Activated CD8-positive, alpha-beta memory T cell treated with anti-CD3 and anti-CD28 coated beads, Interleukin-2, amount 50 U/mL, for 24 hours (primary cell): ENCODE measurements around the gene SMIM44.

Experiments
- DNase-seq: peaks from one replicate; pipeline ENCODE4 v3.0.0-alpha.2; 2020; ENCODE audit errors: extremely low read depth

SMIM44 gene

GRCh38 chr19:3500429-3501101 is 17.3 kb upstream of the SMIM44 start, which contains the start of gene DOHH:
TSS of gene DOHH (minus strand) at chr19:3500674. CDS start at chr19:3496814, 3,860 bp downstream.
- DNase-seq = peak; percentile 95

- no peak for DNase-seq
Measured at GRCh38 chr19:3499738-3500428, 16.6 kb upstream of the SMIM44 start.

DNA sequence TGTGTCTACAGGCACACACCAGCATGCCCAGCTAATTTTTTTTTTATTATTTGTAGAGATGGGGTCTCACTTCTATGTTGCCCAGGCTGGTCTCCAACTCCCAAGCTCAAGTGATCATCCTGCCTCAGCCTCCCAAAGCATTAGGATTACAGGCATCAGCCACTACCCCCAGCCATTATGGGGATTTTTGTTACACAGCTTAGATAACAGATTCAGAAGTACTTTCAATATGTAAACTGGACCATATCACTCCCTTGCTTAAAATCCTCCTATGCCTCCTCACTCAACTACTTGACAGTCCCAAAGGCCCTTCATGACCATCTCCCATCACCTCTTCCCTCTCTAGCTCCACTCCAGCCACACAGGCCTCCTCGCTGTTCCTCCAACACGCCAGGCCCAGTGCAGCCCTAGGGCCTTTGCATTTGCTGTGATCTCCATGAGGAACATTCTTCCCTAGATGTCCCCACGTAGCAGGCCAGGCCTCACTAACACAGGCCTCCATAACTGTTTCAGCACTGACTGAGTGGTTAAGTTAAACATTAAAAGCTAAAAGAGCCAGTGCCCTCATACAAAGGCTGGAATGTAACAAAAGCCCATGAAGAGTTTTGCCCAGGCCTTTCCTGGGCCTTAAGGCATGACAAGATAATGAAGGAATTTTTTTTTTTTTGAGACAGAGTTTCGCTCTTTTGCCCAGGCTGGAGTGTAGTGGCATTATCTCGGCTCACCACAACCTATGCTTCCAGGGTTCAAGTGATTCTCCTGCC is 14.7 kb upstream of the SMIM44 start:
- DNase-seq = no peak

DNA sequence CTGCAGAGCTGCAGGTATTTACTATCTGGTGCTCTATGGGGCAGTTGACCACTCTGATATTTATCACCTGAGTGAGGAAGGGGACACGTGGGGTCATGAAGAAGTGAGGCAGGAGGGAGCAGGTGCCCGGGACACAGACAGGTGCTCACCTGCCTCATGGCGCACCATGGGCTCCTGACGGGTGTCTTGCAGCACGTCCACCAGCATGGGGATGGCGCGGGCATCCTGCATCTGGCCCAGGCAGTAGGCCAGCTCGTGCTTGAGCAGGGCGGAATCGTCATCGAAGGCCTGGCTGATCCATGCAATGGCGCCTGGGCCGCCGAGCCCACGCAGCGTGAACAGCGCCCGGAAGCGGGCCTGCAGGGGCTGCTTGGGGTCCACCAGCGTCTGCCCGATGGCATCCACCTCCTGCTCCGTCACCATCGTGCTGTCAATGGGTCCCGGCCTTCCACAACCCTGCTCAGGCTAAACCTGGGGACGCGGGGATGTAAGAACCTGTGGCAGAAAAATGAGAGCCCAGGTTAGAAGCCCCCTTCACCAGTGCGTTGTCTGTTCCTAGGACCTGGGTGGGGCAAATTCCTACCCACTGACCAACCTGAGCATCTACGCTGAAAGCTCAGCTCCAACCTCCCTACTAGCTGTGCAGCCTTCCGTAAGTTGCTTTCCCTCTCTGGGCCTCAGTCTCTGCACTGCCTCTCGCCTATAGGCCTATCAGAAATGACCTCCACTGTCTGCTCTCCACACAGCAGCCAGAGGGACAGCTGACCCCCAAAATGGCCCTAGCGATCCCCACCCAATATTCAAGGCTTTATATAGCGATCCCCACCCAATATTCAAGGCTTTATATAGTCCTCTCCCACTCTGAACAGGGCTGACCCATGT is 13.4 kb upstream of the SMIM44 start:
- DNase-seq = no peak

DNA sequence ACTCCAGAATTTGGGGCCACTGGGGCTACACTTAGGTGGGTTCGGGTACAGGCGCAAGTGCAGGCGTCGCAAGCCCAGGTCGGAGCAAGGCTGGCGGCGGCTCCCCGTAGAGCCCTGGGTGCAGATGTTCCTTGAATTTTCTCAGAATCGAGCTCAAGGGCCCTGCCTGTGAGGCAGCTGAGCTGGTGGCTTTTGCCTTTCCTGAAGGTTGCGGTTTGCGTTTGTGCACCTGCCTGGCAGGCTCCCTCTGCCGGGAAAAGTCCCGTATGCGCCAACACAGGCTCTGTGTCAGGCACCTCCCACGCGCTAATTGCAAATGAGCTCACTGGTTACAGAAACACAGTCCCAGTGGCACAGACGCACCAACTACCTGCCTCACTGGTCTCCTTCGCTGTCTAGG is 11.3 kb upstream of the SMIM44 start:
- no peak for DNase-seq

- DNase-seq = no peak
Measured at GRCh38 chr19:3494051-3494450, 10.8 kb upstream of the SMIM44 start.

DNA sequence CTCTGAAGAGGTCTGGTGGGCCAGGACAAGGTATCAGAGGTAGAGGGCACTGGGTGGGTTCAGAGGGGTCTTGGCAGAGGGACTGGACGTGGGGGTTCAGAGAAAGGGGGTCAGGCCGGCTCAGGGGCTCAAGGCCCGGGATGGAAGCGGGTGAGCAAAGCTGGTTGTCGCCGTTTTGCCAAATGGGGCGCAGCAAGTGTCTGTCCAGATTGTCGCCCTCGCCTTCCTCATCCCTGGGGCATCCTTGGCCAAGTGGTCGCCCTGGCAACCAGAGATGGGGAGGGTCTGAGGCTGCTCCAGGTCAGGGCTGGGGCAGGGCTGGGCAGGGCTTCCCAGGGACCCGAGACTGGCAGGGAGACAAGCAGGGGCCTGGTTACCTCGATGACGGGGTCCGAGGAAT is 10.4 kb upstream of the SMIM44 start:
- no peak for DNase-seq

DNA sequence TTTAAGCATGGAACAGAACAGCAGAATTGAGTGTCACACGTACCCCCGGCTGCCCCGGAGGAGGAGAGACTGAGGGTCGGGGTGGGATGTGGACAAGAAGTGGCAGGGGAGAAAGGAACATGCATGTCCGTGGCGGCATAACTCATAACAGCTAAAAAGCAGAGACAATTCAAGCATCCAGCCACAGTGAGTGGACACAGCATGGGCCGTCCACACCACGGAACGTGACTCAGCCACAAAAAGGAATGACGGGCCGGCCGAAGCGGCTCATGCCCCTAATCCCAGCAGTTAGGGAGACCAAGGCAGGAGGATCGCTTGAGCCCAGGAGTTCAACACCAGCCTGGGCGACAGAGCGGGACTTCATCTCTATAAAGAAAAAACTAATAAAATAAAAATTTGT is 9.7 kb upstream of the SMIM44 start:
- DNase-seq = no peak

GRCh38 chr19:3492131-3492839 is 9.0 kb upstream of the SMIM44 start:
- DNase-seq = no peak

GRCh38 chr19:3491396-3492119 is 8.3 kb upstream of the SMIM44 start:
- DNase-seq = no peak

DNA sequence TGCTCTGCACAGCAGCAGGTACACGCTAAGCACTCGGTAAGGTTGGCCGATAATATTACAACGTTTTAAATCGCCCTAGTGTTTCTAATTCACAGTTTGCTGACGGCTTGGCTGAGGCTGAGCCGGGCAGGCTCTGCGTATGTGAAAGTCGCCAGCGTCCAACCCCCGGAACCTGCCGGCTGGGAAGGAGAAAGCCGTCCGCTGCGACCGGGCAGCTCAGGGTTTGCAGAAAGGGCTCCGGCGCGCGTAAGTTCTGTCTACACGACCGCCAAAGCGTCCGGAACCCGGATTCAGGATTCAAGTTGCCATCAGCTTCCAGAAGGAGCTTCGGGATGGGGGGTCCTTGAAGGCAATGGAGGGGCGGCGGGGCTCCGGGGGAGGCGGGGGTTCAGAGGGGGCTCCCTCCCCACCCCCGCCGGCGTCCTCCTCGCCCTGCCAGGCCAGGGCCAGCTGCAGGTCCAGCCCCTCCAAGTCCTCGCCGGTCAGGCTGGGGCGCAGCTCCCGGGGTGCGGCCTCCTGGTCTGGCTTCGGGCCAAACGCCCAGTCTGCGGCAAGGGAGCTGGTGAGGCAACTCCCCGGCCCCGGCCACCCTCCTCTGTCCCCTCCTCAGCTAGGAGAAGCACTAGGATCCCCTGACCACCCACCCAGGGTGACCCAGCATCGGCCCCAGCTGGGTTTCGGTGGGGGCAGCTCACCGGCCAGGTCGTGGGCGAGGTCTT is 575 bp downstream of the SMIM44 start:
- DNase-seq = no peak

DNA sequence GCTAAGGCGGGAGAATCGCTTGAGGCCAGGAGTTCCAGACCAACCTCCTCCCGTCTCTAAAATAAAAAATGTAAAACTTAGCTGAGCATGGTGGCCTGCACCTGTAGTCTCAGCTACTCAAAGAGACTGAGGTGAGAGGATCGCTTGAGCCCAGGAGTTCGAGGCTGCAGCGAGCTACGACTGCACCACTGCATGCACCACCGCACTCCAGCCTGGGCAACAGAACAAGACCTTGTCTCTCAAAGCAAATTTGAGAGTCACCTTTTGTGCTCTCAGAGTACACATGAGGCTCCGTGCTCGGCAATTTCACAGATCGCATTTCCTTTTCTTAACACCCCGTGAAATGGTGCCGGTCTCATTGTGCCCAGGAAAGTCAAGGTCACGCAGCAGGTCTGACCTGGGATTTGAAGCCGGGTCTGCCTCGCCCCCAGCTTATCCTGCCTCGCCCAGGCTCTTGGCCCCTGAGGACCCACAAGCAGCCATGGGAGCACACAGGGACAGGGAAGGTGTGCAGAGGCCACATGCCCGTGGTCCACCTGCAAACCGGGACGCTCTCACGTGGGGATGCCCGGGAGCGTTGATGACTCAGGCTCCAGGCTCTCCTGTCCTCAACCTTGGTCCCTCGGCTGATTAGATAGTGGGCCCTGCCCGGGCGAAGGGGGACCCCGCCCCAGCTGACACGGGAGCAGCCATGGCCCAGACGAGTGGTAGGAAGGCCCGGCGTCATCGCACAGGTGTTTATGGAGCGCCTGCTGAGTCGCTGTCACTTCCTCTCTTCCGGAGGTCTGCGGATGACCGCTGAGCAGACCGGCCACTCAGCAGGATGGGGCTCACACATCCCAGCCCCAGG is 1.8 kb downstream of the SMIM44 start:
- no peak for DNase-seq

- DNase-seq = no peak
Measured at GRCh38 chr19:3480383-3481091, 2.7 kb downstream of the SMIM44 start, which contains the start of gene SMIM24. TSS of gene SMIM24 (minus strand) at chr19:3480525. CDS start at chr19:3480463, 62 bp downstream.

DNA sequence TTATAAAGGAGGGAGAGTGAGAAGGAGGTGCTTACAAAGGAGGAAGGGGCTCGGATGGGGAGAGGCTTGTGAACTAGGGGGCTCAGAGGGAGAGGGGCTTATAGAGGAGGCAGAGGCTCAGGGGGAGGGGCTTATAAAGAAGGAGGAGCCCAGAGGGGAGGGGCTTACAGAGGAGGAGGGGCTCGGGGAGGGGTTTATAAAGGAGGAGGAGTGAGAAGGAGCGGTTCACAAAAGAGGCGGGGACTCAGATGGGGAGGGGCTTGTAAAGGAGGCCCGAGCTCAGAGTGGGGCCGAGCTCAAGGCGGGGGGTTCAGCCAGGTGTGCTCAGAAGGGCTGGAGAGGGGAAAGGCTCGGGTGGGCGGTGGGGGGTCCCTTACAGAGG is 3.4 kb downstream of the SMIM44 start:
- DNase-seq = no peak

- no peak for DNase-seq
Measured at GRCh38 chr19:3479177-3479833, 3.9 kb downstream of the SMIM44 start.

- no peak for DNase-seq
Measured at GRCh38 chr19:3478409-3479176, 4.6 kb downstream of the SMIM44 start.

DNA sequence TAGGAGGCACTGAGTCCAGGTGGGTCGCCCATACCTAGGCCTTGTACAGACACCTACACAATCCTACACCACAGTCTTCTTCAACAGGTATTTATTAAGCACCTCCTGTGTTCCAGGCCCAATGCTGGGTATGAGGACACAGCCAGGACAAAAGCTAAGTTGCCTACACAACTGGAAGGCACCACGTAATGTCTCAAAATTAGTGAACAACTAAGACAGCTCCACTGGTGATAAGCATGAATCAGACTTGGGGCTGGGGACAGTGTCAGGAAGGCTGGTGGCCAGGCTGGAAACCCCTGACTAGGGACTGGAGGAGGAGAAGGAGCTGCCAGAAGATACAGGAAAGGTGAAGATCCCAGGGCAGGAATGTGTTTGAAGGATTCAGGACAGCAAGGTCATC is 5.3 kb downstream of the SMIM44 start:
- DNase-seq = no peak
